SH-SY5Y (cell line): Measurements from ENCODE around the gene NCKAP5.

Experiments
- GATA2 ChIP-seq: IDR thresholded peaks from 2 replicates; pipeline ENCODE4 v1.6.1; 2011; ENCODE audit warnings: mild to moderate bottlenecking, low read depth, low read length
- GATA3 ChIP-seq: IDR thresholded peaks from 2 replicates; pipeline ENCODE4 v1.6.1; 2011; ENCODE audit warnings: low read depth, mild to moderate bottlenecking, low read length, moderate library complexity

DNA sequence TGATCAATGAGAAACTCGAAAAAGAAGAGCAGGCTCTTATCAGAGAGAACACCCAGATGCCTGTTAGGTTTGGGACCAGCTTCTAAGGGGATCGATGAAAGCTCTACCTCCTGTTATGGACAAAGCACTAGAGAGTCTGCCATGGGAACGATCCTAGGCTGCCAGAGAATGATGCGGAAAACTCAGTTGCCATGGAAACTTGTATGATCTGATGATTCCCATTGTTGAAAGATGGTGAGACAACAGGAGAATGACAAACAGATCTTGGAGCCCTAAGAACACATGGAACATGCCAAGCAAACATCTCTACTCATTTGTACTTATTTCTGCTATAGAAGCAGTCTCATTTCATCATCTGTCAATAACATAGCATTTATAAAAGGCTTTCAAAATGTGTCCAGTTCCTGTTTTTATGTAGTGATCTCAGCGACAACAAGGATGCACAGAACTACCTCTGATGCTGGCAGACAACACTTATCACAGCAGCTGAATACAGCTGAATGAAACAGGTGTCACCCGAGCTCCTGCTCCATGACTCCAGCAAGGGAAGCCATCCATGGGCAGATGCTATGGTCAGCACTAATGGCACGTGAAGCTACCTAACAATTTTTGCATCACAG lies 59.6 kb downstream of the NCKAP5 start:
- no peak for TF ChIP-seq GATA2
- no peak for TF ChIP-seq GATA3
